ENCODE results near the gene PPARG. TPM values are rescaled to one million over a fixed set of nuclear protein-coding genes. Genes with fewer than 3 reads are reported as not detected.

The PPARG gene
- total and polyA plus RNA-seq, 10 donors, result 5.5 to 28.0 (median 19.4) TPM

DNA sequence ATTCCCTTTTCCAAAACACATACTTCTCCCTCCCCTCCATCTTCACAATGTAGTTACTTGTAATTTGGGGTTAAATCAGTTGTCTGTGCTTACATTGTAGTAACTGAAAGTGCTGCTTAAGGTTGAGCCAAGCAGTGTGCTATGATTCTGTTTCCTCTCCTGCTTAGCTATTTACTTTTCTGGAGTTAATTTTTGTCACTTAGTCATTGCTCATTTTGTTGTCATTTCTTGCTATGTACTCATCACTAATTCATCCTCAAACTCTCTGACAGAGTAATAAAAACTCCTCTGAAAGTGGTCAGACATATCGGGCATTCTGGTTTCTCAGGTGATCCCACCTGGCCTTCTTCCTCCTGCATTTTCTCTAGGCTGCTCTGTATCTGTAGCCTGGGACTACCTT, 80.7 kb downstream of the PPARG start:
- H3K27ac ChIP-seq, result peak overlapping the region in 3 of 8 donors; percentile 62 to 73 (median 69)
- peaks cover 0 to 4% (median 0%) of the 10 kb centered on the region in 7 donors for H3K27me3 ChIP-seq (replicated peaks in 1 of 7)
- TF ChIP-seq, protein P1, sequence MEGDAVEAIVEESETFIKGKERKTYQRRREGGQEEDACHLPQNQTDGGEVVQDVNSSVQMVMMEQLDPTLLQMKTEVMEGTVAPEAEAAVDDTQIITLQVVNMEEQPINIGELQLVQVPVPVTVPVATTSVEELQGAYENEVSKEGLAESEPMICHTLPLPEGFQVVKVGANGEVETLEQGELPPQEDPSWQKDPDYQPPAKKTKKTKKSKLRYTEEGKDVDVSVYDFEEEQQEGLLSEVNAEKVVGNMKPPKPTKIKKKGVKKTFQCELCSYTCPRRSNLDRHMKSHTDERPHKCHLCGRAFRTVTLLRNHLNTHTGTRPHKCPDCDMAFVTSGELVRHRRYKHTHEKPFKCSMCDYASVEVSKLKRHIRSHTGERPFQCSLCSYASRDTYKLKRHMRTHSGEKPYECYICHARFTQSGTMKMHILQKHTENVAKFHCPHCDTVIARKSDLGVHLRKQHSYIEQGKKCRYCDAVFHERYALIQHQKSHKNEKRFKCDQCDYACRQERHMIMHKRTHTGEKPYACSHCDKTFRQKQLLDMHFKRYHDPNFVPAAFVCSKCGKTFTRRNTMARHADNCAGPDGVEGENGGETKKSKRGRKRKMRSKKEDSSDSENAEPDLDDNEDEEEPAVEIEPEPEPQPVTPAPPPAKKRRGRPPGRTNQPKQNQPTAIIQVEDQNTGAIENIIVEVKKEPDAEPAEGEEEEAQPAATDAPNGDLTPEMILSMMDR (IDR thresholded peaks at IDR 0.05 in 8 of 11, conservative IDR thresholded peaks at IDR 0.05 in 3 of 11), result no peak
- no peak for TF ChIP-seq POLR2AphosphoS5 (IDR thresholded peaks at IDR 0.05)
- DNase-seq, result no peak
- H3K4me3 ChIP-seq, result no peak overlapping the region
- H3K4me1 ChIP-seq, result peaks cover 0 to 6% (median 0%) of the 10 kb centered on the region in 6 donors
- peaks cover 0 to 9% (median 0%) of the 10 kb centered on the region in 8 donors for H3K9me3 ChIP-seq
- intact Hi-C loops (cut with DNase I; ENCODE audit: low total_unique reads), result no loop called here
- WGBS, 5 donors, result 80 to 90% (median 88%) methylated on average over 1 of the region's 1 CpG
- H3K36me3 ChIP-seq, result no peaks in the 10 kb centered on the region

DNA sequence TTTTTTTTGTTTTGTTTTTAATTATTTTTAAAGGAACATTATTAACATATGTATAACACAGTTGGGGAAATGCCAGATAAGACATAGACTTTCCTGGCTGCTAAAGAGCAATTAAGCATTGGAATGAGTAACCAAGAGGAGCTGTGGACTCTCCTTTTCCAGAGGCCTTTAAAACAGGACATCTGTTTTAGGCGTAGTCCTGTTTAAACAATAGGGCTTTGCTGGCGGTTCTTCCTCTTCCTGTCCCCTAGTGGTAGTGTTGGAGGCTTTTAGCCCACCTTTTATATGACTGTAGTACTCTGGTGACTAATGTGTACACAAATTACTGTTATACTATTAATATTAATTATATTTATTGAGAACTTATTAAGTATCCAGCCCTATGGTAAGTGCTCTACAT, 81.9 kb downstream of the PPARG start:
- Histone ChIP-seq H3K9me3 (peaks cover 0 to 9% (median 0%) of the 10 kb centered on the region in 8 donors), H3K4me1 (peaks cover 0 to 6% (median 0%) of the 10 kb centered on the region in 6 donors), H3K4me3 (no peak overlapping the region), H3K27ac (peak overlapping the region in 7 of 8 donors; percentile 0 to 73 (median 58)), H3K27me3 (replicated peaks in 1 of 7) (peaks cover 0 to 4% (median 0%) of the 10 kb centered on the region in 7 donors), H3K36me3 (no peaks in the 10 kb centered on the region)
- DNase-seq, result no peak
- 54 to 67% (median 55%) methylated on average over 2 of the region's 2 CpGs for WGBS, 5 donors
- TF ChIP-seq POLR2A (IDR thresholded peaks at IDR 0.05), result no peak
- TF ChIP-seq, protein P1 (IDR thresholded peaks at IDR 0.05 in 8 of 11, conservative IDR thresholded peaks at IDR 0.05 in 3 of 11), result peak in 7 of 11 experiments; percentile 14 to 40 (median 32)
- TF ChIP-seq POLR2AphosphoS5 (IDR thresholded peaks at IDR 0.05), result peak in 1 of 3 donors; percentile 26
- intact Hi-C loops (cut with DNase I; ENCODE audit: low total_unique reads), result no loop called here

DNA sequence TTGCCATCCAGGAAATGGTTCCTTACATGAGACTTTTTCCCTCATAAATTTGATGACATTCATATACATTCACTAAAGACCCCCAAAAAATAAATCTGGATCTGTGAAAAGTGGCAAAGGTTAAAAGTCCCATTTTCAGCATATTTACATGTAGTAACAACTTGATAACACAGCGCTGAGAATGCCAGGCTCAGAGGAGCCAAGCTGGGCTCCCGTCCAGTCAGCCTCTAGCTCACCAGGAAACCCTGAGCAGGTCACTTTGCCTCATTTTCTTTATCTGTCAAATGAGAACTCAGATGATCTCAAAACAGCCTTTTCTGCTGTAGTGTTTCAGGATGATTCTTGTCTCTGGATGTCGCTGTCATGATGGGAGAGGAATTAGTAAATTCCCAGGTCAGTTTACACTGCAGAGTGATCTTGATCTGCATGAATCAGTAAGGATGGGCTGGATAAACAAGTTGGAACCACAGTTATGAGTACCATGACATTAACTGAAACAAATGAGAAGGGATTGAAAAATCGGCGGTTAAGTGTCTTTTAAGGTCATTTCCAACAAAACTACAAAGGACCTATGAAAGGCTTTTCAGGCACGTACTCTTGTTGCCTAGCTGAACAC, 82.8 kb downstream of the PPARG start:
- no peak for TF ChIP-seq POLR2AphosphoS5 (IDR thresholded peaks at IDR 0.05)
- Histone ChIP-seq H3K27ac (peak overlapping the region in 6 of 8 donors; percentile 19 to 73 (median 60)), H3K4me3 (no peak overlapping the region), H3K27me3 (replicated peaks in 1 of 7) (peaks cover 0 to 4% (median 0%) of the 10 kb centered on the region in 7 donors), H3K36me3 (no peaks in the 10 kb centered on the region), H3K4me1 (peaks cover 0 to 6% (median 0%) of the 10 kb centered on the region in 6 donors), H3K9me3 (peaks cover 0 to 2% (median 0%) of the 10 kb centered on the region in 8 donors)
- WGBS, 5 donors, result 77 to 86% (median 82%) methylated on average over 6 of the region's 6 CpGs
- DNase-seq, result no peak
- intact Hi-C loops (cut with DNase I; ENCODE audit: low total_unique reads), result no loop called here

GRCh38 chr3:12372741-12373280, 83.9 kb downstream of the PPARG start:
- Histone ChIP-seq H3K4me1 (peaks cover 0 to 6% (median 0%) of the 10 kb centered on the region in 6 donors), H3K27me3 (replicated peaks in 1 of 7) (peaks cover 0 to 4% (median 0%) of the 10 kb centered on the region in 7 donors), H3K27ac (no peak overlapping the region), H3K36me3 (no peaks in the 10 kb centered on the region), H3K4me3 (no peak overlapping the region), H3K9me3 (no peaks in the 10 kb centered on the region)
- no peak for DNase-seq
- TF ChIP-seq, protein P1 (IDR thresholded peaks at IDR 0.05 in 8 of 11, conservative IDR thresholded peaks at IDR 0.05 in 3 of 11), result no peak
- no peak for TF ChIP-seq POLR2A (IDR thresholded peaks at IDR 0.05)
- no peak for TF ChIP-seq POLR2AphosphoS5 (IDR thresholded peaks at IDR 0.05)
- intact Hi-C loops (cut with DNase I; ENCODE audit: low total_unique reads), result no loop called here
- WGBS, 5 donors, result 84 to 98% (median 91%) methylated on average over 2 of the region's 2 CpGs

All from spleen (tissue), 11 donors.